HG03060 (cell line): Measurements from ENCODE around the gene HECW1.

ENCODE experiments used
- ATAC-seq: cut with Tn5 transposase; IDR thresholded peaks from one replicate; pipeline ENCODE4 v1.9.1; 2021; ENCODE audit warnings: low read depth, moderate number of reproducible peaks; ENCODE audit not compliant: unreplicated experiment

The HECW1 gene

DNA sequence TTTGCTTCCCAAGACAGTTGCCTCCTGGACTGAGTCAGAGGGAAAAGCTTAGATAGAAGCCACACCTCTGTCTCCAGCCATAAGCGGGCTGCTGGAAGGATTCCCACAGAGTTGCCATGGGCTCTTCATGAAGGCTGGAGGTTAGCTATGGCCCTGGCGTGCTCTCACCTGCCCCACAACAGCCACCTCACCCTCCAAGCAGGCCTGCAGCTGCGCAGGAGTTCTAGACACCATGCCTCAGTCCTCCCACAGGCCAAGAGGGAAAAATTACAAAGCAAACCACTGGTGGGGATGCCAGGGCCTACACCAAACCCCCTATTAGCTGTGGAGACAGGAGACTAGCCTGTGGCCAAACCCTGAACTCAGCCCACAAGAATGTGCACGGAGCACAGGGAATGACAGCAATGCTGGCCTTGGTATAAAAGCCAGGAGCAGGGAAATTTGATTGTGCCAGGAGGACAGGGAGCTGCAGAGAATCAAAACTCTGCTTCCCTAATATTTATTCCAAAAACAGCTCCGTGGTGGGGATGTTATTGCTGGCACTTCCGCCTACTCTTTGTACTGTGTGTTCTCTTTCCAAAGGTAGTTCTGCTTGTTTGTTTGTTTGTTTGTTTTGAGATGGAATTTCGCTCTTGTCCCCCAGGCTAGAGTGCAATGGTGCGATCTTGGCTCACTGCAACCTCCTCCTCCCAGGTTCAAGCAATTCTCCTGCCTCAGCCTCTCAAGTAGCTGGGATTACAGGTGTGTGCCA is 410.1 kb downstream of the HECW1 start:
- no peak for ATAC-seq

DNA sequence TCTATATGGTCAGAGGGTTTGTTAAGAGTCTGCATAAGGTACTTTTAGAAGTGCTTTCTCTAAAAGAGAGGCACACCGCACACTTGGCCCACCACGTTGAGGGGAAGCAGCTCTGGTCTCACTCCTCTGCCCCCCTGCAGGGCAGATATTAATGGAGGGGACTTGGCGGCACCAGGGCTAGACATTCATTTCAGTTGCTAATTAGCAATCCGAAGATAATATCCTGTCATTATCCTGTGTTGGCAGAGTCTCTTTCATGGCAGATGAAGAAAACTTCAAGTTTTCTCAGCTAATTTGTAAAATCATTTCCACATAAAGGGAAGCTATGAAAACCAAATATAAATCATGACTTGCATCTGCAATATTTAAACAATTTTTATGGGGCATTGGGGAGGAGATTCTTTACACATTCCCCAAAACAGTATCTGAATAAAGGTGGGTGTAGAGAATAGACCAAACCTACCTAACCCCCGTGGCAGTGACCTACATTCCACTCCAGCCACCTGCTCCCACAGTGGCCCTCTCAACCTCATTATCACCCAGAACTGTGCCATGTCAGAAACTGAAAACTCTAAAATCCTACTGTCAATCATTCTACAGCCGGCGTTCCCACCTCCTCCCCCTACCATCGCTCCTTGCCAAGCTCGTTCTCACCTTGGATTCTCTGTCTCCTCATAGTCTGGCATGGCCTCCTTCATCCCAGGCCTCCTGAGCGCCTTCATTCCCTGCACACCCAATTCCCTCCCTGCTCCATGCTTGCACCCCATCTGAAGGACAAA is 416.3 kb downstream of the HECW1 start:
- ATAC-seq: no peak

DNA sequence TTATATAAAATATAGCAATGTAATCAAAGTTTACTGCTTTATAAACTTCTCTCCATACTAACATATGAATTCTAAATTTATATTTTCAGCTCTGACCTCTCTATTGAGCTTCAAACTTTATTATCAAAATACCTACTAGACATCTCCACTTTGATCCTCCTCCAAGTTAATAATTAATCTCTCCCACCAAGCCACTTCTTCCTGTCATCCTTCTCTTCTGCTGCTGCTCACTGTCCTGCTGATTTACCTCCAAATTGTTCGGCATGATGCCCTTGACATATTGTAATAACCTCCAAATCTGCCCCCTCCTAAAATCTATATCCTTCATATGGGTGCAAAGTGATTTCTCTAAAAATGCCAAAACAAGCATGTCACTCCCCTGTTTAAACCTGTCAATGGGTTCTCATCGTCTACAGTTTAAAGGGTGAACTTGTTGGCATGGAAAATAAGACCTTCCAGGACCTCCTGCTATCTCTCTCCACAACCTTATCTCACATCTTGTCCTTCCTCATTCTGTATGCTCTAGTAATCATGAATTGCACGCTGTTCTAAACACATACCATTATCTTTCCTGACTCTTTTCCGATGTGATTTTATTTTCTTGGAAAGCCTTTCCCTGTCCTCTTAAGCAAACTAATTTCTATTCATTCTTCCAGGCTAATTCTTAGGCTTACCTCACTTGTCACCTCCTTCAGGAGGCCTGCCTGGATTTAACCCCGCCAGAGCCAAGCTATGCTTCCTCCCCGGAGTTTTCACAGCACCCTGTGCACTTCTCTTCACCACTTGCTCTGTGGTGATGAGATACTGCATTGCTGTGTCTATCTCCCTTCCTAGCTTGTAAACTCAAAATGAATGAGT is 418.3 kb downstream of the HECW1 start:
- ATAC-seq: no peak

DNA sequence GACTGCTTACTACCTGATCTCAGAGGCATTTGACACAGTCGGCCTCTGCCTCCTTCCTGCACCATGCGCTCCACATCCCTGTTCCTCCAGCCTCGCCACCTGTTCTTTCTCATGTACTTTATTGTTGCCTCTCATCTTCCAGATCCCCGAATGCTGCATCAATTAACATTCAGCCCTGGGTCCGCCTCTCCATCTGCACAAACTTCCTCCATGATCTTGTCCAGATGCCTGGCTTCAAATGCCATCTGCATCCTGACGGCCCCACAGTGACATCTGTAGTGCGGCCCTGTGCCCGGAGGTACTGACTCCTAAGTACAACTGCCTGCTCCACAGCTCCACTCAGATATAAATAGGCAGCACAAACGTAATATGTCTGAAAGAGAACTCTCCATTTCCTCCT is 419.3 kb downstream of the HECW1 start:
- ATAC-seq: no peak

DNA sequence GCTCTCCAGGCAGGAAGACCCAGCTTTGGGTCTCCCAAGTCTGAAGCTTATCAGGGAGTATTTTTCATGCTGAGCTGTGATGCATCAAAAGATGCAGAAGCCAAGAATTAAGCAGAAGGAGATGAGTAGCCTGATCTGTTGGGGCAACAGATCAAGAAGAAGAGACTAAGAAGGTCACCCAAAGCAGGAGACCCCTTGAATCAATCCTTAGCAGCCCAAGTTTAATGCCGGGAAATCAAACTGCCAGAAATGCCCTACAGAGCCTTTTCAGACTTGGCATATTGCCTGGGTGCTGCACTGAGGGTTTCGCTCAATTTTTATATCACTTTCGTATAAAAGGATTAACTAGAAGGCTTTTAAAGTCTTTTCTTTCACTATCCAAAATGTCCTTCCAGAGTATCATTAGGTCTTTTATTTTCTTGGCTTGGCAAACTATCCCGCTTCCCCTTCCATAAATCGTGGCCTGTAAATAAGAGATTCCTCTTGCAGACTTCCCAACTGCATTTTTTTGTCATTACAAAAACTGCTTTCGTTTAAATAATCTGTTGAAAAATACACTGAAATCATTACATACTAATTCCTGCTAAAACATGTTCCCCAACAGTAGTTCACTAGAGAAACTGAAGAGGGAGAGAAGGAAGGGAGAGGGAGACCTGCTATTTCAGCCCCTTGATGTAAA is 421.5 kb downstream of the HECW1 start:
- ATAC-seq: no peak

DNA sequence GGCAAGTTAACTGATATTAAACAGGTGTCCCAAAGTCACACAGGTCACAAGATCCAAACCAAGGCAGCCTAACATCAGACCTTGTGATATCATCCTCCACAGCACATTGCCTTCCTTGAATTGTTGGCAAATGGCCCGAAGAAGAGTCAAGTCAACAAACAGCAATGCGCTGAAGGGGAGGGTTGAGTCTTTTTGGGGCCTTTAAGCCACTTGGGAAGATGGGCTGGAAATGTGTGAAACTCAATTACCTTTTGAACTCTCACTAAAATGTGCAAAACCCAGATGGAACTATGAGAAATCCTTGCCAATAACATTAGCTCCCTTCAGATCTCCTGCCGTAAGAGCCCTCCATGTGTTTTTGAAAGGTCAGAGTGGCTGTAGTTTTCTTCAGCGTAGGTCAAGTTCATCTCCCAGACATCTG is 422.6 kb downstream of the HECW1 start:
- ATAC-seq: no peak

DNA sequence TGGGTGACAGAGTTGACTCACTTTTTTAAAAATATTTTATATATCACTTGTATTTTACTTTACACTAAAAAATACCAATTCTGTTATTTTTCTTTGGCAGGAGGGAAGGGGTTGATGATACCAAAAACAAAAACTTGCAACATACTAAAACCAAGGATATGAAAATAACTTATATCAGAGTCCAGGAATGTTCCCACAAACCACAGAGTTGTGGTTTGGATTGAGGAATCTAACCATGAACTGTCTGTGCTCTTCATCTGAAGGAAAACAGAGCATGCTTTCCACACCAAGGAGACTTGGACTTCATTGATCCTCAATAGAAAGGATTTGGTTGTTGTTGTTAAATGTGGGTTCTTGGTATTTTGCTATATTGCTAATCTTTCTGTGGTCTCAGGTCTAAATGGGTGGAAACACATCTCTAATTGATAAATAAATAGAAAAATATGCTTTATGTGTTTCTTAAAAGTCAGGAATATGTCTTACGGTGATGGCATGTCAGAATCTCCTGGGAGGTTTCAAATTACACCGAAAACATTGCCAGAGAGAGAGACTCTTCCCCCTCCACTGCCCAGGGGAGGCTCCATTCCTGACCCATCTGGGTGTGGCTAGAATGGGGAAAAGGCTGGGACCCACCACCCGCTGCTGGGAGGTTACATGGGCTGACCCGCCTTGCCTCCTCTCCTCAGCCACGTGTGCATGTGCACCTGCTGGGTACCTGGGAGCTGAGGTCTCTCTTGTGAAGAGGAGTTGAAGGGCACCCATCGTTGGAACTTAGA is 423.6 kb downstream of the HECW1 start:
- no peak for ATAC-seq

DNA sequence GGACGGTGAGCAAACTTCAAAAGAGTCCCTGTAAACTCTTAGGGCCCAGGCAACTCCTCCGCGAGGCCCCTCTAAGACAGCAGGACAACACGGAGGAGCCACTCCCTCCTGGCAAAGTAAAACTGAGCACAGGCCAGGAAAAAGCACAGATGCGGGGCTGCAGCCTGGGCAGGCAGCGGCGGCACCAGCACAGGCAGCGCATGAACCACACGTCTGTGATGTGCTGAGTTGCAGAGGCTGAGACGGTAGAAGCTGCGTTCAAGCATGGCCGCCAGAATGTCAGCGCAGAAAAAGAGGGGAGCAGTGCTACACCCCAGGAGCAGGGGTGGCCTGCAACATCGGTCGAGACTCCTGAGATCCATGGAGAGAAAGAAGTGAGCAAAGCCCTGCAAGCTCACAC is 424.3 kb downstream of the HECW1 start:
- no peak for ATAC-seq

DNA sequence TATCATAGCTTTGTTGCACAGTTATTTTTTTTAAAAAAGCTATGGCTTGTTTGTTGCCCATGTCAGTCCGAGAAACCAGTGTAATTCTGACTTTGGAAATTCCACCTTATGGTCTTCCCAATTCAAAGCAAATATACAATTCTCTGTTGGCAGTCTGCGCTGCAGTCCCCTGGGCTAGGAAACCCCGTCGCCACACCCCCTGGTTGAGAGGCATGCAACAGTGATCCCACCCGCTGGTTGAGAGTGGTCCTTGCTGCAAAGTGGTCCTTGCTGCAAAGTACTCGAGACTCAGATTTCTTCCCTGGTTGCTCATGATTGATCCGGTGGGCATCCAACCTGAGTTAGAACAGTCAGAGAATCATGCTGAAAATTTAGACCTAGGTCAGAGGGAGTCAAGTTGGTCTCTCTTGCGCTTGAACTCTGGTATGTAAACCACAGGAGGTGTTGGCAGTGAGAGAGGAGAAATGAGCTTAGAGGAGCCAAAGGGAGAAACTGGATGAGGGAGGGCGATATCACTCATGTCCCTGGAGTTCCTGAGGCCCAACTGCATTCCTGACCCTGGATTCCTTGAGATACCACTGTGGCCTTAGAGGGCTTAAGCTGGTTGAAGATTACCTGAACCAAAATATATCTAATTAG is 425.4 kb downstream of the HECW1 start:
- ATAC-seq: no peak

DNA sequence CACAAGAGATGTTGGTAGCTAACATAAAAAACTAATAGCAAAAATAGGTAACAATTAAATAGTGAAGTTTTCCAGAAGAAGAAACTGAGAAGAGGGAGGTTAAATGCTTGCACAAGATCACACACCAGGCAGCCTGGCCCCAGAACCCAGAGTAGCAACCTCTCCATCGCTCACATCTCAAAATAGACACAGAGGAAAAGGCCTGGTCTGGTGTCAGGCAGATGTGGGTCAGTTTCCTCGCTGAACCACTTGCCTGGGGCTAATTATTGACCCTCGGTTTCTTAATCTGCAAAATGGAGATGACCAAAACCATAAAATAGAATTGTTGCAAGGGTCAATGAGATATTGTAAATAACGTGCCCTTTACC is 425.9 kb downstream of the HECW1 start:
- ATAC-seq: no peak

DNA sequence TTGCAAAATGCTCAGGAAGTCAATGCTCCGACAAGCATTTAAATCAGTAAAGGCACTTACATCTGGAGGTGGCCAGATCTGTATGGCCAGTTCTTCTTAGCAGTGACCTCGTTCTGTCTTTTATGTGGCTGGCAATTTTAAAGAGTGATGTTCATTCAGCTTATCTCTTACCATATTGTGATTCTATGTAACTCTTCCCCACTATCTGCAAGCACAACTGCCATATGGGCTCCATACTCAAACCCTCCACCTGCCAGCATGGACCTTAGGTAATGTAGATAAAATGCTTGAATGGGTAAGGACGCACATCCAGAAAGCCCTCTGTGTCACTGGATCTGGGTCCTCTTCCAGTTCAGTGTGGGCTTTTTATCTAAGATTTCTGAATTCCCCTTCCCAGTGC is 428.0 kb downstream of the HECW1 start:
- ATAC-seq: no peak

DNA sequence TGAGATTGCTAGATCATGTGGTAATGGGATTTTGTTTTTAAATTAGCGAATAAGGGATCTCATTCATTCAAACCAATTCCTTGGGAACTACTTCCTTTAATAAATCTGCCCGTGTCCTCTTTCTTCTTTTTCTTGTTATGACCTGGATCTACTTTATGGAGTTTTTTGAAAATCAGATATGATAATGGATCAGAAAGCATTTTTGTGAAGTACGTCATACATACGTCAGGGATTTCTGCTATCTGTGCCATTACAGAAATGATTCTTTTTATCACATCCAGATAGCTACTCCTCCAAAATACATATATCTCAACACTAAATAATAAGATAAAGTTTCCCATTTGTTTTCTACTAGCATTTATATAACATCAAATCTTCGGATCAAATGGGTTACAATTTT is 430.3 kb downstream of the HECW1 start:
- ATAC-seq: no peak

DNA sequence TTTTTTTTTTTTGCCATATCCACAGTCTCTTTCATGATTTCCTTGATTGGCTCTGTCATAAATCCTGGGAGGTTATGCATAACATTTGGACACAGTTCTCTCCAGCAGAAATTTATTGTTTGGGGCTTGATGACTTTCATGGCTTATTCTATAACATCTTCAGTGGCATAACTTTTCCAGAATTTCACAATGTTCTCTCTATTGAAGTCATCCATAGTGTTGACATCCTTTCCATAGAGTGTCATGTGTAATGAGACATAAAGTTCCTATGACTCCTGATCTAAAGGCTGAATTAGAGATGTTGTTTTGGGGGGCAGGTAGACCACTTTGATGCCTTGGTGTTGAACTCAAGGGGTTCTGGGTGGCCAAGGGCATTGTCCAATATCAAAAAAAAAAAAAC is 433.8 kb downstream of the HECW1 start:
- no peak for ATAC-seq

DNA sequence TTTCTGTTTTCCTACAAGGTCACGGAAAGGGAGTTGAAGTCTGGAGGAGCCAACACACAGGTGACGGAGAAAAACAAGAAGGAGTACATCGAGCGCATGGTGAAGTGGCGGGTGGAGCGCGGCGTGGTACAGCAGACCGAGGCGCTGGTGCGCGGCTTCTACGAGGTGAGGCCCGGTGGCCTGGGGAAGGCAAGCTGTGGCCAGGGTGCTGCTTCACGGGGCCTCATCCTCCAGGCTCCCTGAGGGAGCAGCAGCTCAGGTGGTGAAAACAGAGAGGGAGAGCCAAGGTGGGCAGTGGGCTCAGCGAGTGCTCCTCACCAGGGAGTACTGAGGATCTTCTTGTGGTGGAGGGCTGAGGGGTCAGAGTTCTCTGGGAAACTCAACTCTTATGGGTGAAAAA is 438.0 kb downstream of the HECW1 start:
- ATAC-seq: no peak

DNA sequence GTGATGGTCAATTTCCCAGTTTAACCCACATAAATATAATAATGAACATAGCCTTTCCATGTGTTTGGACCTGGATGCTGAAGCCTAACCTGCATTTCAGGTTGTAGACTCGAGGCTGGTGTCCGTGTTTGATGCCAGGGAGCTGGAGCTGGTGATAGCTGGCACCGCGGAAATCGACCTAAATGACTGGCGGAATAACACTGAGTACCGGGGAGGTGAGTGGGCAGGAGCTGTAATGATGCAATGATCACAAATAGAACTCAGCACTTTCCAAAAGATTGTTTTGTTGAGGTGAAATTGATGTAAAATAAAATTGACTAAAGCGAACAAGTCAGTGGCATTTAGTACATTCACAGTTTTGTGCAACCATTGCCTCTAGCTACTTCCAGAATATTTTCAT is 439.7 kb downstream of the HECW1 start:
- ATAC-seq: no peak

DNA sequence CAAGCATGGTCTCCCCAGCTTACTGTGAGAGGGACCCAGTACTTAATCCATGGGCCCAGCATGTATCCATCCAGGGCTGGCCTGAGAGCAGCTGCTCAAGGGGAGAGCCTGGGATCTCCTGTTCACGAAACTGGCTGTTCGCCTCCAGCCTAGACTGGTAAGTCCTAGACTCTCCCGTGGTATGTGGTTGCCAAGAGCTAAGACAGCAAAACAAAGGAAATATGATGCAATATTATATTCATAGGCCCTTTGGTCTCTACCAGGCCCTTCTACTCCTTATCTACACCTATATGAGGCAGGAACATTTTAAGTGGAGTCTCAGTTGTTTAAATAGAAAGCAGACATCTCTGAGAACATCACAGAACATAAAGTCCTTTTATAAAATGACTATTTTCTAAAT is 441.6 kb downstream of the HECW1 start:
- no peak for ATAC-seq

DNA sequence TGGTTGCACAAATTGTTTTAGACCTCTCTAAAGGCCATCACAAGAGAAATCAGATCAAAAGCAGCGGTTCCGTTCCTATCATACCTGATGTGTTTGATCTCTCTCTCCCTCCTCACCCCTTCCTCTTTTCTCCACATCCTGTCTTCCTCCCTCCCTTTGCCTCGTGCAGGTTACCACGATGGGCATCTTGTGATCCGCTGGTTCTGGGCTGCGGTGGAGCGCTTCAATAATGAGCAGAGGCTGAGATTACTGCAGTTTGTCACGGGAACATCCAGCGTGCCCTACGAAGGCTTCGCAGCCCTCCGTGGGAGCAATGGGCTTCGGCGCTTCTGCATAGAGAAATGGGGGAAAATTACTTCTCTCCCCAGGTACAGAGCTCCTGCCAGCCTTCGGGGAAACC is 442.0 kb downstream of the HECW1 start:
- no peak for ATAC-seq

DNA sequence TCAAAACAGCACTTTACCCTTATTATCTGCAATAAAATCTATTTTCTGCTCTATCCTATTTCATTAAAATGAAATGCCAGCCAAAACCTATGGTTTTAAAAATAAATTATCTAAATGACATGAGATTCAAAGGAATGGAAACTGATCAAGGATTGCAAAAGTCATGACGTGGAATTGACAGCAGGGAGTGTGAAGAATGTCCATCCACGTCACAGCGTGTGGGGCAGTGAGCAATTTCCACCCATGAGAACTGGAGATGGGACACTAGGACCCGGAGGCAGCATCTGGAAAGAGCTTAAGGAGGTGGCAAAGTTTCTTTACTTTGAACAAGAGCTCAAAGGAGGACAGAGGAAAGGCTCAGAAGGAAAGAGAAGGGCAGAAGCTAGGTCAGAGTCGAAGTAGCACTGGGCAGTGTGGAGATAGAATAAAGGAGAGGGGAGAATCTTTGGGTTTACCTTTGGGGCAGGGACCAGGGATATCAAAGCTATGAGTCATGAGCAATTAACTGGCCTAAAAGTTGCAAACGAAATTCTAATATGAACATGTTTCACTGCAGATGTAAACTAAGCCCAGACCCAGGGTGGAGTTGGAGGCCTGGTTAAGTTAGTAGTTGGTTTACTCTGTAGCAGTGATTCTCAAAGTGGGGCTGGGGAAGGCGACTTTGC is 445.5 kb downstream of the HECW1 start:
- no peak for ATAC-seq
